Measurements from ENCODE around the gene TCF15. TPM values are rescaled to one million over a fixed set of nuclear protein-coding genes. Genes with fewer than 3 reads are reported as not detected.

Gene TCF15
- total RNA-seq = not detected in 2 replicates

GRCh38 chr20:610130-611046, at the start of gene TCF15:
Gene TCF15, minus strand, starts transcription at chr20:610309. Its CDS starts 72 bp downstream, at chr20:610237.

GRCh38 chr20:653110-653589, 43.0 kb upstream of the TCF15 start, which contains the start of gene SRXN1:
Gene SRXN1, minus strand, starts transcription at chr20:653200. Its CDS starts 15 bp downstream, at chr20:653185.

Other genes starting within 250 kb of the TCF15 start
- gene TRIB3, start 229.5 kb downstream of the TCF15 start, total RNA-seq = 16.3 and 18.1 TPM in 2 replicates
- gene RBCK1, start 202.0 kb downstream of the TCF15 start, total RNA-seq = 49.4 and 51.7 TPM in 2 replicates
- 45.4 and 45.5 TPM in 2 replicates for gene TBC1D20, start 147.8 kb downstream of the TCF15 start, total RNA-seq
- gene CSNK2A1, start 66.5 kb downstream of the TCF15 start, total RNA-seq = 107 and 126 TPM in 2 replicates
- 49.0 and 65.5 TPM in 2 replicates for gene SRXN1, start 42.9 kb upstream of the TCF15 start, total RNA-seq
- not detected in 2 replicates for gene SCRT2, start 65.5 kb upstream of the TCF15 start, total RNA-seq
- gene SLC52A3, start 158.2 kb upstream of the TCF15 start, total RNA-seq = not detected in 2 replicates
- 5.2 and 7.0 TPM in 2 replicates for gene FAM110A, start 223.4 kb upstream of the TCF15 start, total RNA-seq

All from articular chondrocyte of knee joint (primary cell).